Fibroblast of lung (primary cell): Measurements from ENCODE around the gene TIMM44. TPM values are rescaled to one million over a fixed set of nuclear protein-coding genes. Genes with fewer than 3 reads are reported as not detected.

Source experiments
- DNase-seq, 2 donors: peaks; one replicate each; pipeline versions ENCODE4 v3.0.0 to v3.0.0-alpha.2; 2010; ENCODE audit warnings: low read depth in 2 of 2
- H2AFZ ChIP-seq: 2 replicates; pipeline ENCODE4 v1.5.1; 2012; ENCODE audit warnings: low read length, control low read depth, inconsistent platforms
- H3K27ac ChIP-seq: 2 replicates; pipeline ENCODE4 v1.5.1; 2011; ENCODE audit warnings: low read length, control low read depth; ENCODE audit not compliant: insufficient read depth
- H3K27me3 ChIP-seq: 2 replicates; pipeline ENCODE4 v1.5.1; 2011; ENCODE audit warnings: mild to moderate bottlenecking, low read length; ENCODE audit not compliant: control insufficient read depth, insufficient read depth
- H3K36me3 ChIP-seq: 2 replicates; pipeline ENCODE4 v1.5.1; 2011; ENCODE audit warnings: low read length; ENCODE audit not compliant: control insufficient read depth, insufficient read depth
- H3K4me1 ChIP-seq: 2 replicates; pipeline ENCODE4 v1.5.1; 2011; ENCODE audit warnings: low read length; ENCODE audit not compliant: control insufficient read depth, insufficient read depth; ENCODE audit errors: extremely low read depth
- H3K4me2 ChIP-seq: 2 replicates; pipeline ENCODE4 v1.5.1; 2011; ENCODE audit warnings: low read length, control low read depth; ENCODE audit not compliant: insufficient read depth; ENCODE audit errors: extremely low read depth
- H3K4me3 ChIP-seq, 4 experiments: fragments of 200-600 bp in 1 of 4; sonication (generic) in 1 of 4; replicated peaks in 1 of 4; 2 replicates each; pipeline ENCODE4 v1.5.1; 2011 to 2016; ENCODE audit warnings: low read length in 4 of 4, low read depth in 3 of 4, mild to moderate bottlenecking in 3 of 4, control low read depth in 2 of 4, inconsistent platforms in 1 of 4, mixed read lengths in 1 of 4; ENCODE audit not compliant: insufficient read depth in 1 of 4; ENCODE audit errors: control extremely low read depth in 1 of 4
- H3K79me2 ChIP-seq: 2 replicates; pipeline ENCODE4 v1.5.1; 2012; ENCODE audit warnings: mild to moderate bottlenecking, low read length, inconsistent platforms; ENCODE audit not compliant: control insufficient read depth, insufficient read depth
- H3K9ac ChIP-seq: 2 replicates; pipeline ENCODE4 v1.5.1; 2011; ENCODE audit warnings: mild to moderate bottlenecking, low read length, control low read depth; ENCODE audit not compliant: insufficient read depth
- H3K9me3 ChIP-seq: 2 replicates; pipeline ENCODE4 v1.5.1; 2012; ENCODE audit warnings: low read depth, low read length; ENCODE audit not compliant: control insufficient read depth, insufficient read depth
- H4K20me1 ChIP-seq: 2 replicates; pipeline ENCODE4 v1.5.1; 2011; ENCODE audit warnings: low read length; ENCODE audit not compliant: control insufficient read depth, insufficient read depth; ENCODE audit errors: extremely low read depth
- CTCF ChIP-seq, 2 donors: IDR thresholded peaks in 1 of 2; conservative IDR thresholded peaks in 1 of 2; 1 replicate in 1 of 2; 2 replicates in 1 of 2; pipeline ENCODE4 v1.5.1; 2011 to 2012; ENCODE audit warnings: low read length in 2 of 2, control low read depth in 1 of 2, inconsistent platforms in 1 of 2, low read depth in 1 of 2, mild to moderate bottlenecking in 1 of 2
- EZH2 ChIP-seq: IDR thresholded peaks from 2 replicates; pipeline ENCODE4 v1.5.1; 2012; ENCODE audit warnings: low read length, control low read depth, mild to moderate bottlenecking; ENCODE audit errors: missing control alignments
- polyA plus RNA-seq, 2 donors: library from polyadenylated mRNA; depleted of rRNA in 1 of 2; stranded (reverse) in 1 of 2; unstranded in 1 of 2; fragments of >200 nt; gene quantifications; 2 replicates each; pipeline ENCODE4 v1.2.1, GENCODE V29; 2011 to 2012; ENCODE audit warnings: missing spikeins in 1 of 2
- total RNA-seq: library from RNA; depleted of rRNA; stranded (reverse); fragments of >200 nt; gene quantifications from 2 replicates; pipeline ENCODE4 v1.2.1, GENCODE V29; 2014

Gene TIMM44
- total and polyA plus RNA-seq, 2 donors (not counting 1 experiment from before 2014, with no cell fraction given) = 29.5 to 56.1 TPM

GRCh38 chr19:7920519-7921301, 22.8 kb downstream of the TIMM44 start:
- Histone ChIP-seq H3K4me3 (peak overlapping the region; percentile 67 to 75 (median 70)), H3K27ac (peak overlapping the region; percentile 78), H3K9ac (peak overlapping the region; percentile 79), H3K4me2 (peak overlapping the region; percentile 97), H3K4me1 (peaks cover 21% of the 10 kb centered on the region), H4K20me1 (no peaks in the 10 kb centered on the region), H3K36me3 (peaks cover 9% of the 10 kb centered on the region), H3K27me3 (peaks cover 4% of the 10 kb centered on the region), H2AFZ (peak overlapping the region; percentile 74), H3K79me2 (peaks cover 3% of the 10 kb centered on the region), H3K9me3 (no peaks in the 10 kb centered on the region)
- TF ChIP-seq EZH2 (no peak), CTCF (conservative IDR thresholded peaks at IDR 0.05 in 1 of 2, IDR thresholded peaks at IDR 0.05 in 1 of 2; ENCODE audit: low read depth in 1 of 2, low read length in 2 of 2) (no peak)
- DNase-seq = peak; percentile 93 to 98

GRCh38 chr19:7919610-7920518, 23.6 kb downstream of the TIMM44 start, which contains the start of gene SNAPC2:
Gene SNAPC2 (plus strand): TSS chr19:7920338. CDS start chr19:7920367, 29 bp downstream.
- Histone ChIP-seq H2AFZ (peak within 1 kb of the TSS; percentile 97), H3K4me2 (peak within 1 kb of the TSS; percentile 97), H3K9ac (peak within 1 kb of the TSS; percentile 79), H3K4me1 (peaks cover 23% of the 10 kb centered on the region), H3K27ac (peak within 1 kb of the TSS; percentile 78), H3K79me2 (peaks cover 3% of the 10 kb centered on the region), H3K9me3 (no peaks in the 10 kb centered on the region), H3K36me3 (peaks cover 9% of the 10 kb centered on the region), H4K20me1 (no peaks in the 10 kb centered on the region), H3K27me3 (peaks cover 8% of the 10 kb centered on the region), H3K4me3 (peak within 1 kb of the TSS; percentile 67 to 75 (median 70))
- TF ChIP-seq CTCF (conservative IDR thresholded peaks at IDR 0.05 in 1 of 2, IDR thresholded peaks at IDR 0.05 in 1 of 2; ENCODE audit: low read depth in 1 of 2, low read length in 2 of 2) (no peak), EZH2 (no peak)
- DNase-seq = peak; percentile 92 to 94
